SK-N-SH treated with all-trans-retinoic acid at 6 μM for 48 hours (cell line): Measurements from ENCODE around the gene S100P.
A peak's percentile ranks its signal among the peaks of the same experiment; 100 is the strongest.

Source experiments
- ATAC-seq: fragments of 200-7000 bp; cut with Tn5 transposase; 3 replicates; pipeline ENCODE4 v1.9.1; 2020; ENCODE audit warnings: mild to moderate bottlenecking, moderate library complexity
- ARNTL ChIP-seq: fragments of 450-650 bp; formaldehyde crosslinking; IDR thresholded peaks from 2 replicates; pipeline ENCODE4 v1.5.0; 2020; ENCODE audit warnings: low read depth, mild to moderate bottlenecking, moderate library complexity, borderline replicate concordance
- BACH2 ChIP-seq: fragments of 250-450 bp; sonication (Bioruptor Pico); IDR thresholded peaks from 2 replicates; pipeline ENCODE4 v1.9.0; 2021; ENCODE audit warnings: mild to moderate bottlenecking, borderline replicate concordance
- CREB5 ChIP-seq: fragments of 250-450 bp; sonication (Bioruptor Pico); IDR thresholded peaks from 2 replicates; pipeline ENCODE4 v1.5.1; 2020; ENCODE audit warnings: low read depth, mild to moderate bottlenecking, moderate library complexity
- CSDC2 ChIP-seq: fragments of 250-450 bp; sonication (Bioruptor Pico); IDR thresholded peaks from 2 replicates; pipeline ENCODE4 v1.5.0; 2020; ENCODE audit warnings: mild to moderate bottlenecking, moderate library complexity
- CSRNP3 ChIP-seq: fragments of 250-450 bp; sonication (Bioruptor Pico); IDR thresholded peaks from 2 replicates; pipeline ENCODE4 v1.5.1; 2021; ENCODE audit warnings: mild to moderate bottlenecking, moderate library complexity
- GLIS3 ChIP-seq: fragments of 250-450 bp; sonication (Bioruptor Pico); IDR thresholded peaks from 2 replicates; pipeline ENCODE4 v1.5.0; 2020; ENCODE audit warnings: mild to moderate bottlenecking, moderate library complexity
- PATZ1 ChIP-seq: fragments of 250-450 bp; sonication (Bioruptor Pico); IDR thresholded peaks from 2 replicates; pipeline ENCODE4 v1.8.0; 2020; ENCODE audit warnings: mild to moderate bottlenecking, moderate library complexity, borderline replicate concordance
- POU6F1 ChIP-seq: fragments of 250-450 bp; sonication (Bioruptor Pico); IDR thresholded peaks from 2 replicates; pipeline ENCODE4 v1.8.0; 2021; ENCODE audit warnings: low read depth, mild to moderate bottlenecking, moderate library complexity, borderline replicate concordance
- PPARA ChIP-seq: fragments of 250-450 bp; sonication (Bioruptor Pico); IDR thresholded peaks from 2 replicates; pipeline ENCODE4 v1.5.0; 2020; ENCODE audit warnings: mild to moderate bottlenecking, borderline replicate concordance
- RARB ChIP-seq: fragments of 250-450 bp; sonication (Bioruptor Pico); IDR thresholded peaks from 2 replicates; pipeline ENCODE4 v1.8.0; 2021; ENCODE audit warnings: mild to moderate bottlenecking, moderate library complexity
- SNAI2 ChIP-seq: fragments of 250-450 bp; sonication (Bioruptor Pico); IDR thresholded peaks from 2 replicates; pipeline ENCODE4 v1.5.0; 2020; ENCODE audit warnings: mild to moderate bottlenecking, moderate library complexity
- TSHZ2 ChIP-seq: fragments of 250-450 bp; sonication (Bioruptor Pico); IDR thresholded peaks from 2 replicates; pipeline ENCODE4 v1.5.0; 2020; ENCODE audit warnings: mild to moderate bottlenecking, moderate library complexity
- ZC3H10 ChIP-seq: fragments of 250-450 bp; sonication (Bioruptor Pico); IDR thresholded peaks from 2 replicates; pipeline ENCODE4 v1.5.1; 2021; ENCODE audit warnings: mild to moderate bottlenecking, moderate library complexity
- ZFP30 ChIP-seq: fragments of 450-650 bp; formaldehyde crosslinking; IDR thresholded peaks from 2 replicates; pipeline ENCODE4 v1.5.0; 2022; ENCODE audit warnings: mild to moderate bottlenecking, moderate library complexity
- ZNF565 ChIP-seq: fragments of 450-650 bp; formaldehyde crosslinking; conservative IDR thresholded peaks from 2 replicates; pipeline ENCODE4 v1.5.0; 2020; ENCODE audit warnings: low read depth, mild to moderate bottlenecking, moderate library complexity
- ZNF8 ChIP-seq: fragments of 450-650 bp; formaldehyde crosslinking; IDR thresholded peaks from 2 replicates; pipeline ENCODE4 v1.5.0; 2020; ENCODE audit warnings: mild to moderate bottlenecking, moderate library complexity

The S100P gene

GRCh38 chr4:6674500-6675149, 19.1 kb upstream of the S100P start:
- peak; percentile 26 for ATAC-seq
- TF ChIP-seq CSDC2 (CRISPR knock-in tag) (no peak), RARB (no peak), ZC3H10 (CRISPR knock-in tag) (no peak)

GRCh38 chr4:6676722-6677558, 16.7 kb upstream of the S100P start:
- ATAC-seq, result no peak
- TF ChIP-seq ZFP30 (CRISPR knock-in tag), result no peak
- no peak for TF ChIP-seq PATZ1 (CRISPR knock-in tag)
- TF ChIP-seq SNAI2, result no peak
- no peak for TF ChIP-seq CREB5
- no peak for TF ChIP-seq PPARA (CRISPR knock-in tag)
- TF ChIP-seq CSRNP3, result no peak
- no peak for TF ChIP-seq GLIS3 (CRISPR knock-in tag)
- no peak for TF ChIP-seq TSHZ2
- TF ChIP-seq ARNTL (CRISPR knock-in tag), result no peak
- no peak for TF ChIP-seq POU6F1 (CRISPR knock-in tag)
- no peak for TF ChIP-seq BACH2 (CRISPR knock-in tag)
- TF ChIP-seq ZNF565 (CRISPR knock-in tag), result no peak
- TF ChIP-seq RARB, result no peak

GRCh38 chr4:6680372-6681034, 13.2 kb upstream of the S100P start:
- ATAC-seq, result no peak
- no peak for TF ChIP-seq ZNF8
- TF ChIP-seq CSRNP3, result no peak
- TF ChIP-seq ZC3H10 (CRISPR knock-in tag), result no peak
